NK-92 treated with Interleukin-12 subunit alpha and Interleukin-12 subunit beta, amount 100 ng/mL, for 24 hours (cell line): ENCODE measurements around the gene LDB3.
"Not testable (repeated sequence)": the region's sequence is repeated elsewhere in the genome, so short reads cannot be mapped to it uniquely, and the experiment has no call there.

Experiments
- DNase-seq: peaks from one replicate; lab custom pipeline; 2025; lab: John Stamatoyannopoulos, UW

Gene LDB3

DNA sequence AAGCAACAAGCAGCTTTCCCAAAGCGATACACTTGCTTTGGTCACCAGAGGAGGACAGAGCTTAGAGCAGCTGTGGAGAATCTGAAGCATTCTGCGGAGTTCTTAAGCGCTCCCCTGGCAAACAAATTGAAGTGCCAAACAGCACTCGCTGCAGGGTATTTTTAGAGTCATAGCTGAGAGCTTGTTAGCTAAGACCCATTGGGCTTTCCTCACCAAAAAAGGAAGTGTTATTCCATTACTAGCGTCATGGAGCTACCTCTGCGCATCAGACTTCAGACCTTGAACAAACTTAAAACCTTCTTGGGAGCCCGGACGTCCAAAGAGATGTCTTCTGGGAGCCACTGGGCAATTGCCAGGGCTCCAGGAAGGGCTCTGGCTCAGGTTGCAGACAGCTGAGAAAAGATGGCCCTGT, 65.0 kb downstream of the LDB3 start:
- no peak for DNase-seq

DNA sequence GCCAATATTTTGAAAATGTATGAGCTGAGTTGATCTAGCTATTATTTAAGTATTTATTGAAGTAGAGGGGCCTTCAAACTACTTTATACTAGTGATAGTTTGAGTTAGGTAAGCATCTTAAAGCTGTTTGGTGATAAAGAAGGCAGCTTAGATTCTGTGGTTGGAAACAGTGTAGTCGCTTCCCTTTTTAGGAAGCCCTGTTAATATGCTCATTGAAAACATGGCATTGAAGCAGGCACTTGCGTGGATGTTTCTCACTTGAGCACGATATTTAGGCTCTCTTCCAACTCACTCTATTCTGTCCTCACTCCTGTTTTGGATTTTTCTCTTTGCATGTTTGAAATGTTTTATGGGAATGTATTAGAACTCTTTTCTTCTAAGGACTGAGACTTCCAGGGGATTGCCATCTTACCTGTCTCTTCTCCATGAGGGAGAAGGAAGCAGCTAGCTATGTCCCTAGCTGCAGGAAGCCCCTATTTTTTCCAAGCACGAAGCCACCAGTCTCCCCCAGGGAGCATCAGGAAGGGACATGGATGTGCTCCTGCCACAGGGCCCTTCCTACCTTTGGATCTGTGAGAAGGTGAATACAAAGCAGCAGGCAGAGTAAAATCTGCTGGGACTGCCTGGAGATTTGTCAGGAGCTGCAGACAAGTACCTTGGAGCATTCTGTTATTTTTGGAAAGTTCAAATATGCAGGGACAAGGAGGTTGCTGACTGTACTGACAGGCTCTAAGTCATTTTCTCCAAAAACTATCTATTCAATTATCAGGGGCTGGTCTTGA, 66.1 kb downstream of the LDB3 start:
- DNase-seq: no peak

DNA sequence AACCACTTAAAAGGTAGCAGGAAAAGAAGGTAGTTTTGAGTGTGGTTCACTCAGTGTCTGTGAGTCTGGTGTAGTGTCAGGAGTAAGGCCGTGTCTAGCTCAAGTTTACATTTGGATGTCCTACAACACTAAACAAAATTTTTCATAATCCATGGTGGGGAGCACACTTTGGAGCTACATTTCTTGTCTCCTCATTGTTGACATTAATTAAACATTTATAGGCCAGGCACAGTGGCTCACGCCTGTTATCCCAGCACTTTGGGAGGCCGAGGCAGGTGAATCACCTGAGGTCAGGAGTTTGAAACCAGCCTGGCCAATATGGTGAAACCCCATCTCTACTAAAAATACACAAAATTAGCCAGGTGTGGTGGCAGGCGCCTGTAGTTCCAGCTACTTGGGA, 67.0 kb downstream of the LDB3 start:
- not testable (repeated sequence) for DNase-seq

DNA sequence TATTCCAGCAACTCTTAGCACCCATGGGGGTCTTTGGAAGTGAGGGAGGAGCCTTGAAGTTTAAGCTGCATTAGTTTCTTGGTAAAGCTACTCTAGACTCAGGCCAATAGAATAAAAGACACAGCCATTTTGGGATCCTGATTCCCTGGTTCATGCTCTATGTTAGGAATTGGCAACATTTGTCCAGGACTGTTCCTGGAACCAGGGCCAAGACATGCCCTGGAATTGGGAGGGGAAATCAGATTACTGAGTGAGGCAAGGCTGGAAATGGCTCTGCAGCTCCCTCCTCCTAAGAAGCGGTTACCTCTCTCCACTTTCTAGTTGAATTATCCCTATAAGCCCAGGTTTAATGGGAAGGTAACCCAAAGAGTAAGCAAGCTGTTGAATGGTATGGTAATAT, 73.9 kb downstream of the LDB3 start:
- DNase-seq: no peak

DNA sequence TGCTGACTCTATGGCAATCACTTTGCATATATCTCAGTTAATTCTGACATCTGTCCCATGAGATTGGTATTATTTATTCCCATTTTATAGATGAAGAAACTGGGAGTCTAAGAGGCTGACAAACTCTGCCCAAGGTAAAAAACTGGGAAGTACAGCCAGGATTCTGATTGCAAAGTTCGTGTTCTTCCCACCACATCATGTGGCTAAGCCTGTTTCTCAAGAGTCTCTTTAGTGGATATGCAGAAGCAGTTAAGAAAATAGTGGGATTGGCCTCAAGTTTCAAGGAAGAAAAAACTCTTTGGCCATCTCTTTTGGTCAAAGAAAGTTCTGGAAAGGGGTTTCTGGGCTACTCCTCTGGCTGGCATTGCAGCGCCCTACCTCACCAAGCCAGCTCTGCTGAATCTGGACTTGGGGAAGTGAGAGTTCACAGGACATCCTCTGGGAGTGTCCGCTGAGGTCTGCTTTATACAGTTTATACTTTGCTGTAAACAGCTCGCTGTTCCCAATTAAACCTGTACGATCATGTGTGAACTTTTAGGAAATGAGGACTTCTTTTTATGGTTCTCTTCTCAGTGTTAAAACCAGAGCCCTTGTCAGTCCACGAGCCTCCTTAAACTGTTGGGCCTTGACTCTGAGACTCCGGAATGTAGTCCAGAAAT, 75.9 kb downstream of the LDB3 start:
- DNase-seq: no peak

DNA sequence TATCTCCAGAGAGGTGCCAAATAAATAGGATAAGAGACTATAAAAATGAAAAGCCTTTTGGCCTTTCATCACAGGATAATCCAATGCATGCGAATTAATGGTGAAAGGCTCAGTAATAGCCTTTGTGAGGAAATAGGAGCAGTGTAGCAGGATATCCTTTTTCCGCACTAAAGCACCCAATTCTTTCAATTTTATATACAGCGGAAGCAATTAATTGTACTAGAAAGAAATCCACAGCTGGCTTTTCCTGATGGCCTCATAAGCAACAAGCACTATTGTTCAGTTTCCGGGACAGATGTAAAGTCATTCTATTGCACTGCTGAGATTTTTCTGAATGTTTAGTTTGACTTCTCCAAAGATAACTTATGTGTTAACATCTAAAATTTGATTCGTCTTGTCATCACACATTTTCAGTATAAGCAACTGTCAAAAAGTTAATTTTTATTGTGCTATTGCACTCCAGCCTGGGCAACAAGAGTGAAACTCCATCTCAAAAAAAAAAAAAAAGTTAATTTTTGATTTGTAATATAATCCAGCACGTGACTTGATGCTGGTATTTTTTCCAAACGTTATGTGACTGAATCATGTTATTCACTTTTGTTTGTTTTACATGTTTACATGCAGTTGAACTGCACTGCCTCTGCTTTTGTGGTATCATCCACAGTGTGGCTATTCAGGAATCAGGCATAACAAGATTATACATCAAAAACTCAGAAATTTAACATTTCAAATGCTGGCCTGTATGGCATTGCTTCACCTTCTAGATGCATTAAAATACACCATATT, 79.7 kb downstream of the LDB3 start:
- DNase-seq: no peak

DNA sequence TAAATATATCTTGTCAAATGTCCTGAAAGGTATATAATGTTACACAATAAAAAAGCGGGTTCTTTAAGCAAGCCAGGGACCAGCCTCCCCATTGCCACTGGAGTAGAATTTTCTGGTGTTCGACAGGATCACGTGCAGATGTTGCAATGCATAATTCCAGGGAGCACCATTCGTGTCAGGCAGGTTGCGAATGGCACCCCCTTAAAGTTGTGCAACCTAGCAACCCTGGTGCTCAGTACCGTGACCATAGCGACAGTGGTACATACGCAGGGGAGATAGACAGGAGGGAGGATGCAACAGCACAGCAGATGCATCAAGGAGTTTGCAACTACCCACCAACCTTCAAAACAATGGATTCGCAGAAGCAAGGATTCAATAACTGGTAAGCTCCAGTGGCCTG, 81.5 kb downstream of the LDB3 start:
- DNase-seq: no peak

DNA sequence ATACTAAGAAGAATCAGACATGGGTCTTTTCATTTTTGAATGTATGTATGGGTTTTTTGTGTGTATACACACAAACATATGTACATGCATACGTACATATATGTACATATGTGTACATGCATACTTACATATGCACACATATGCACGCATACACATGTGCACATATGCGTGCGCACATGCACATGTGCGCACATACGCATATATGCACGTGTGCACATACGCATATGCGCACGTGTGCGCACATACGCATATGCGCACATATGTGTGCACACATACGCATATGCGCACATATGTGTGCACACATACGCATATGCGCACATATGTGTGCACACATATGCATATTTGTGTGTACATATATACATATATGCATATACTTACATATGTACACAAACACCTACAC, 83.2 kb downstream of the LDB3 start:
- DNase-seq: no peak

DNA sequence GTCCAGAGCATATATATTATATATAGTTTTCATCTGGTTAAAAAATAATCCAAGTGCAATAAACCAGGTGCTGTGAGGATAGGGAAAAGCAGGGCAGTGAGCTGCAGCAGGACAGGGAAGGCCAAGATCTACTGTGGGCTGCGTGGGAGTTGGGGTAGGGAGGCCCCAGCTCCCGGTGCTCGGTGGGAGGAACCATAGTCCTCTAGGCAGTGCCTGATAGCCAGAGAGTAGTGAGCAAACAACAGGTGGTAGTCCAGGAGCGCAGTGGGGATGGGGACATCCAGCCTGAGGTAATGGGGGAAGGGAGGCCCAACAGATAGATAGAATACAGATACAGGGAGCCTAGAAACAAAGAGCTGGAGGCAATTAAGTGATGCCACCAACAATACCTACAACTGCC, 84.0 kb downstream of the LDB3 start:
- no peak for DNase-seq

DNA sequence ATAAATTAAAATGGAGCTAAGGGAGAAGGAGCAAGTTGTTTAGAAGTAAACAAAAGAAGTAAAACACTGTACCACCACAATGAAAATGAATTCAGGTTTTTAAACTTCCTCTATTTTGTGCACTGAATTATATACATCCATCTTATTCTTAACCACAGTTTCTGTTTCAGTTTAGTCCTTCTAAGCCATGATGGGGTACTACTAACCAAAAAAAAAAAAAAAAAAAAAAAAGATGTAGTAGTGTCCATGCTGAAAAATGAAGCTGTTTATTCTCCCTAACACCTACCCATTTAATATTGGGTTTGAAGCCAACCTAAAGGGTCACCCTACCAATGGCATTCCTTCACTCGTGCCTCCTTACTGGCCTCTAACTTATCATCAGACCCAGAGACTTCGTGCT, 84.7 kb downstream of the LDB3 start:
- DNase-seq: no peak

DNA sequence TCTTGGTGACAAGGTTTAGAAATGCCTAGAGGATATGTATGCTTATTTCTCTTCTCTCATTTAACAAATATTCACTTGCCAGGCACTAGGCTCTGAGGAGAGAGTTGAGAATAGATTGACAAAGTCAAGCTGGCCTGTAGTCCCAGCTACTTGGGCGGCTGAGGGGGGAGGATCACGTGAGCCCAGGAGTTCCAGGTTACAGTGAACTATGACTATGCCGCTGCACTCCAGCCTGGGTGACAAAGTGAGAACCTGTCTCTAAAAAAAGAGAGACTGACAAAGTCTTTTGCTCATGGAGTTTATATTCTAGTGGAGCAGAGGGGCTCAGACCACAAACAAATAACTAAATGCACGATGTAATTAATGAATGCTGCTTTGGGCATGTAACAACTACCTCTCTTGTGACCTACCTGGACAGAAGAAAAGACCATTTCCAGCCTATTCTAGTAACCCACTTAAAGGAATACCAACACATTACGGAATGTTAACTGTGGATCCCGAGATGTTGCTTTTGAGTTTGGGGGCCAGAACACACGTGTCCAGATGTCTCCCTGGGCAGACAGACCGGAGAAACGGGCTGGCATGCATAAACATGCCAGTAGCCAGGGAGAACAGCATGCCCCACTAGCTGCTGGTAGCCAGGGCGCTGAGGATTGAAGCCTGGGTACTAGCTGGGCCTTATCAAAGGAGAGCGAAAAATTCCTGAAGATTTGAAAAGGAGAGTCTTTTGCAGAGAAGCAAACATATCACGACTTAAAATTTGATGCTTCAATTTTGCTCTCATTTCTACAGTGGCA, 85.5 kb downstream of the LDB3 start:
- no peak for DNase-seq

DNA sequence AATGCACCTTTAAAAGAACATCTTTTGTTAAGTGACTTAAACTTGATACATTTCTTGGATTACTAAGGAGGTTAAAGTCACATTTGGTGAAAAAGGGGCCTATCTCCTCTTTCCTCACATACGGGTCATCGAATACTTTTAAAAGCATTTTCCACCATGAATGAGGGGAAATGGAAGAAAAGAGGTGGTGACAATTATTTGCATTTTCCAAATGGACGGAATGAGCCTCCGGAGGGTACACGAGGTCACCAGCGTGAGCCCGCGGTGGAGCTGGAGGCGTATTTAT, 87.1 kb downstream of the LDB3 start:
- DNase-seq: no peak

DNA sequence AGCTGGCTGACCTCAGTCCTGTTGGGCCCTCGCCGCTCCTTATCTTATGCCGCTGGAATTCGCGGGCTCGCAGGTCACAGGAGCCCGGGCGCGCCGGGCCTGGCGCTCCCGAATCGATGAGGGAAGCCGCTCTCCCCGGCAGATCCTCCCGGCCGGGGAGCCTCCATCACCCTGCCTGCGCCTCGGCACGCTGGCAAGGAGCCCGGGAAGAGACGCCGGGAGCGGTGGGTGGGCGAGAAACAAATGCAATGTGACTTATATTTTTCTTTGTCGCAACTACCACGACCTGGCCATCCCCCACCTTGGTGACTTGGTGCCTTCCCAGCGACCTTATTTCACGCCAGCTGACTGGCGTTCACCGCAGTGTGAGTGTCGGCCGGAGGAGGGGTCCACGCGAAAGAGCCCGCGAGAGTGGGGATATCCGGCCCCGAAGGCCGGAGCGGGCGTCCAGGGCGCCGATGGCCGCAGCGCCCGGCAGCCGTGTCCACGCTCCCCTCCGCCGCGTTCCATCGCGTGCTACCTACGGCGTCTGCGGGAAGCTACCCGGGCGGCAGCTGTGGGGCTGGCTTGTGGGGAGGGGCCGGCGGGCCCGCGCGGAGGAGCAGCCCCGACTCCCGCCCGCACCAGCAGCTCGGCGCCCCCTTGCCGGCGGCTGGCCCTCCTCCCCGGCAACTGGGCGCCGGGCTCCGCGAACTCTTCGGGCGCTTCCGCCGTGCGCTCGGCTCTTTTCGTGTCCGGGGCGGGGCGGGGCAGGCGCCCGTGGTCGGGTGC, 87.6 kb downstream of the LDB3 start:
- DNase-seq: peak; percentile 74

DNA sequence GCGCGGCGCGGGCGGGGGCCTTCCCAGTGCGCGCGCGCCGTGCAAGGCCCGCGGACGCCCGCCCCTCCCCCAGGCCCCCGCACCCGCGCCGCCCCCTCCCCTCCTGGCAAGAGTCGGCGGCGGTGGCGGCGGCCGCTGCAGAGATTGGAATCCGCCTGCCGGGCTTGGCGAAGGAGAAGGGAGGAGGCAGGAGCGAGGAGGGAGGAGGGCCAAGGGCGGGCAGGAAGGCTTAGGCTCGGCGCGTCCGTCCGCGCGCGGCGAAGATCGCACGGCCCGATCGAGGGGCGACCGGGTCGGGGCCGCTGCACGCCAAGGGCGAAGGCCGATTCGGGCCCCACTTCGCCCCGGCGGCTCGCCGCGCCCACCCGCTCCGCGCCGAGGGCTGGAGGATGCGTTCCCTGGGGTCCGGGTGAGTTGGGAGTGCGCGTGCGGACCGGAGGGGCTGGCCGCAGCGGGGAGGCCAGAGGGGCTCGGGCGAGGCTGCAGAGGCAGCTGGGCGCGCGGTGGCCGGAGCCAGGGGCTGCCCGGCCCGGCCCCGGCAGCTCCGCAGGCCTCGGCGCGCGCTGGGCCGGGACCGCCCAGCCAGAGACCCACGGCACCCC, 88.3 kb downstream of the LDB3 start, which contains the start of gene BMPR1A:
BMPR1A (plus strand) TSS at position 109 of the 602 bp plus-strand sequence. CDS start 119,400 bp downstream, outside the sequence.
- no peak for DNase-seq

DNA sequence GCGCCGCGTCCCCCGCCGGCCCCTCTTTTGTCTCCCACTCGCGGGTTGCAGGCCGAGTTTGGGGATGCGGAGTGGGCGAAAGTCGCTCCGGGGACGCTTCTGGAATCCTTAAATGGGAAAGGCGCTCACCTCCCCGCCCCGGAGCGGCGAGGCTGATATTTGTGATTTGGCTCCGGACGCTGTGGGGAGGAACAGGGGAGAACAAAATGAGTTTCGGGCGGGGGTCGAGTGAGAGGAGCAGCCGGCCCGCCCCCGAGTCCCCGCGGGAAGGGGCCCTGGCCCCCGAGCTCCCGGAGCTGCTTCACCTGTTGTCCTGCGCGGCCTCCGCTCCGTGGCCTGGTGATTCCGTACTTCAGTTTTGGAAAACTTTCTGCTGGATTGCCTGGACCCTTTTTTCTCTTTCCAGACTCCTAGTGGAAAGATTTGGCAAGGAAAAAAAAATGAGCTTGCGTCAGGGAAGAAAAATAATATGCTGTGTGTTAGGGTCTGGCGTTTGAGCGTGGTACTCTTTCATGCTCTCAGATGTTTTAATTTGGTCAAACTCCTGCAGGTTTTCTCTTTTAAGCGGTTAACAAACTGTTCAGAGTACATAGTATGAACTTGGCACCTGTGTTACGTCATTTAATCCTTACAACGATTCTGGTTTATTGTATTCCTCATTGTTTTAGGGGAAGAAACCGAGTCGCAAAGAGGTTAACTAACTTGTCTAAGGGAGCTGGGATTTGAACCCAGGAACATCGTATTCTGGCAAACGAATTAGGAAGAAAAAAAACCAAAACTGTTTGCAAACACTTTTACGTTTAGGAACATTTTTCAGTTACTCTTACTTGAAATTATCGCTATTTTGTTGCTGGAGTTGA, 89.0 kb downstream of the LDB3 start:
- no peak for DNase-seq

DNA sequence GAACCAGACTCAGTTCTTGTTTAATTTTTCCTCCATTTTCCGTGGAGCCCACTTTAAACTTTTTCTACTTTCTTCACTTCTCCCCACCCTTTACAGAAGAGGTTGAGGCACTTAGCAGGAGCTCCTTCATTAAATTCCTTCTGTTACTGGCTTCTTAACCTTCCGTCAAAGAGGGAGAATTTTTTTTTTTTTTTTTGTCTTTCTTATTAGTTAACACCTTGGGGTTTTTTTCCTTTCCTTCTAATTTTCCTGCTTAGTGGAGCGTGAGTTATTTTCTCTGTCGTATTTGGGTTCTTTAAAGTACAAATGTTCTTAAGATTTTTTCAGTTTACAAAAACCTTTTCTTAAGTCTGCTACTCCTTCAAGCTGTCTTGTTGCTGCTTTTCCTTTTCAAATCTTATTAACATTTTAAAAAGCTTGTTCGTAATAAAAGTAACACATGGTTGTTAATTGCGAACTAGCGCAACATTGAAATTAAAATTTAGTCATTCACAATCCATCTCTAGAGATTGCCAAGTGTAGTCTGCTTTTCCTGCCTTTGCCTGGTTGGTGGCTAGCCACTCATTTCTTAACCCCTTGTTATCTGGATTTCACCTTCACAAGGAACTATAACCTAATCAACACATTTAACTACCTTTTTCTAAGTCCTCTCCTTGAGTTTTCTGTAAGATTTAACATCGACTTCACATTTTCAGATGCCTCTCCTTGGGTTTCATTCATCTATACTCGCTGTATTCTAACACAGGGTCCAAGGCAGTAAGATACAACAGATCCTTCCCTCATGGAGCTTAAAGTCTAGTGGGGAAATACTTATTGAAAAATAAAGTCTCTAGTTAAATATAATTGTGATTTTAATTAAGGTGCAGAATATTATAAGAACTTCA, 90.1 kb downstream of the LDB3 start:
- DNase-seq: no peak

DNA sequence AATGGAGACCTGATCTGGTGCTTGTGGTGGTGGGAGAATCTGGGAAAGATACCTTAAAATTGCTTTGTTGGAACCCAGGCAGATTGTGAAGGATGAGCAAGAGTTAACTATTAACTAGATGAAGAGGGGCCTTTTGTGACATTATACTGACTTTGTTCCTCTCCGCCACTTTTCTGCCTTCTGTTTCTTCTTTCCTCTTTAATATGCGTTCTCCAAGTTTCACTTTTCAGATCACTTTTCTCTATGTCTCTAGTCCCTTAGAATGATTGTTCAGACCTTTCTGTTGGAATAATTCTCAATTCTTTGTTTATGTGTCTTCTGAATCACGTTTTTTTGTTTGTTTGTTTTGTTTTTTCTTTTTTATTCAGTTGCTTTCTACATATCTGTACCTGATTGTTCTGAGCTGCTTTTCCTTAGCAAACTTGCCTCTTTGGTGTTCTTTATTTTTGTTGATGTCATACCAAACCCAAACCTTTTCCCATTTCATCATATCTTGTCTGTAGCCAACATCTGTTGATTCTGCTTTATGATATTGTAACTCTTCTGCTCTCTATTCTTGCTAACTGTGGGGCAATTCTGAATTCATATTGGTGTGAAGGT, 90.9 kb downstream of the LDB3 start:
- DNase-seq: no peak

DNA sequence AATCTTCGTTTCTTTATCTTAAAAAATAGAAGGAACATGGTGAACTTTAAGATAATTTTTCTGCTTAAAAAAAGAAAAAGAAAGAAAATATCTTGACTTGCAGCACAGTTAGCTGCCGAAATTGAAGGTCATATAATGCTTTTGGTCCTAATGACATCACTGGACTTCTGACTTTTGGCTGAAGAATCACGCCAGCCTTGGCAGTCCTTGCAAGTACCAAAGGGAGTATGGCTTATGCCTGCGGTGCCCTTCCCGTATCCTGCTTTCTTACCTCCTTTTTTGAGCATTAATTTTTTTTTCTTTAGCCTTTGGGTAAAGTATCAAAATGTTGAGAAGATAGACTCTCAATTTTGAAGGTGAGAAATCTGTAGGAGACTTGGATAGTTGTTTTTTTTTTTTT, 95.1 kb downstream of the LDB3 start:
- no peak for DNase-seq

DNA sequence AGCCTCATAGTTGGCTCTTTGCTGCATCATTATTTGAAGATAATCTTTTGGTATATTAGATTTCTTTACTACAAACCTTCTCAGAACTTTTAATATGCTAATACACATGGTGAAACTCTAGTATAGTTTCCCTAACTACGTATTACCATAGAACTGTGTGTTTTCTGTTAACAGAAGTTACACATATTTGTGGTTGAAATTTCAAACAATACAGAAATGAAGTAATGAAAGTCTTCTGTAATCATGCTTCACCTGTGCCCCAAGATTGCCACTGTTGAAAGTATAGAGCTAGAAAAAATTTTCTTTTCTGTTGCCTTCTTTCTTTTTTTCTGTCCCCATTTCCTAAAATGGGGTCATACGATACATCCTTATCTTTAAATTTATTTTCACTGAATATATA, 97.2 kb downstream of the LDB3 start:
- no peak for DNase-seq
